Astrocyte of the cerebellum (primary cell): Measurements from ENCODE around the gene STON2.
"Not testable (repeated sequence)": the region's sequence is repeated elsewhere in the genome, so short reads cannot be mapped to it uniquely, and the experiment has no call there.

ENCODE experiments used
- DNase-seq: peaks from one replicate; pipeline ENCODE4 v3.0.0-alpha.2; 2011; ENCODE audit warnings: low read depth
- H3K4me3 ChIP-seq: 2 replicates; pipeline ENCODE4 v1.5.1; 2011; ENCODE audit warnings: mild to moderate bottlenecking, low read depth, low read length, moderate library complexity
- CTCF ChIP-seq: IDR thresholded peaks from 2 replicates; pipeline ENCODE4 v1.5.1; 2012; ENCODE audit warnings: low read length, low read depth, moderate library complexity, mild to moderate bottlenecking; ENCODE audit errors: missing control alignments
- in situ Hi-C: cut with HindIII; loops from 2 replicates; pipeline ENCODE4 v1.10.0; 2017; ENCODE audit warnings: low sequenced_read_pairs

Gene STON2

GRCh38 chr14:81235096-81235495, 165.0 kb downstream of the STON2 start:
- in situ Hi-C loops, result no loop called here
- H3K4me3 ChIP-seq, result no peak overlapping the region
- no peak for DNase-seq
- no peak for TF ChIP-seq CTCF

DNA sequence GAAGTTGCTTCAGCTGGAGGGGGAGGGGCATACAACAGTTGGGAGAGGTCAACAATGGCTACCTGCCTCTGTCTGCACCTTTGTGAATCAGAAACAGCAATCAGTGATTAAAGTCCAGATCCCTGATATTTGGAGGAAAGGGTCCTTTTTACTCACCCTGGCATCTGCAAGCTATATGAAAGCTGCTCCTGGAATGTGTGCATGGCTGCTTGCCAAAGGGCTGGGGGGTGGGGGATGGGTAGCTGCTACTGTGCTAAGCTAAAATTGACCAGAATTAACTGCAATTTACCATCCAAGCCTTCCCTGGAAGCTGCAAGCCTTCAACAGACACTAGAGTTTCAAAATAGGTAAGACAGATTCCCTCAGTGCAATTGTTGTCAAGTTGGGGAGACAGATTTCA, 165.8 kb downstream of the STON2 start:
- DNase-seq, result no peak
- no peak for TF ChIP-seq CTCF
- in situ Hi-C loops, result no loop called here
- H3K4me3 ChIP-seq, result no peak overlapping the region

DNA sequence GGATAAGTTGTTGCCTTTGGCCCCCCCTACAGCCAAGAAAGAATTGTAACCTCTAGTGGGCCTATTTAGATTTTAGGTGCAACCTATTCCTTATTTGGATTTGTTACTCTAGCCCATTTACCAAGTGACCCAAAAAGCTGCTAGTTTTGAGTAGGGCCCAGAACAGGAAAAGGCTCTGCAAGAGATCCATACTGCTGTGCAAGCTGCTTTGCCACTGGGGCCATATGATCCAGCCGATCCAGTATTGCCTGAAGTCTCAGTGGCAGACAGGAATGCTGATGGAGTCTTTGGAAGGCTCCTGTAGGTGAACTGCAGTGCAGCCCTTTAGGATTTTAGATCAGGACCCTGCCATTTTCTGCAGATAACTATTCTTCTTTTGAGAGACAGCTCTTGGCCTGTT, 166.5 kb downstream of the STON2 start:
- no peak for DNase-seq
- no peak for TF ChIP-seq CTCF
- H3K4me3 ChIP-seq, result no peak overlapping the region
- in situ Hi-C loops, result no loop called here

GRCh38 chr14:81231540-81231939, 168.6 kb downstream of the STON2 start:
- in situ Hi-C loops, result no loop called here
- no peak for DNase-seq
- H3K4me3 ChIP-seq, result no peak overlapping the region
- no peak for TF ChIP-seq CTCF

GRCh38 chr14:81224222-81224621, 175.9 kb downstream of the STON2 start:
- in situ Hi-C loops, result no loop called here
- no peak overlapping the region for H3K4me3 ChIP-seq
- no peak for TF ChIP-seq CTCF
- no peak for DNase-seq

DNA sequence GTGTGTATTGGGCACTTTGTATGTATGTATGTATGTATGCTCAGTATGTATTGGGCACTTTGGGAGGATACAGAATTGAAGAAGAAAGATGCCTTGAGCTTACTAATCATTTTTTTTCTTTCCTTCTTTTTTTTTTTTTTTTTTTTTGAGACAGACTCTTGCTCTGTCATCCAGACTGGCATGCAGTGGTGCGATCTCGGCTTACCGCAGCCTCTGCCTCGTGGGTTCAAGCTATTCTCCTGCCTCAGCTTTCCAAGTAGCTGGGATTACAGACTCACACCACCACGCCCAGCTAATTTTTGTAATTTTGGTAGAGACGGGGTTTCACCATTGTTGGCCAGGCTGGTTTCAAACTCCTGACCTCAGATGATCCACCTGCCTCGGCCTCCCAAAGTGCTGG, 176.3 kb downstream of the STON2 start:
- H3K4me3 ChIP-seq, in situ Hi-C loops, DNase-seq: not testable (repeated sequence)

- in situ Hi-C loops, result no loop called here
- no peak for TF ChIP-seq CTCF
- H3K4me3 ChIP-seq, result no peak overlapping the region
- no peak for DNase-seq
Observed at GRCh38 chr14:81222691-81223090, 177.4 kb downstream of the STON2 start.
